NCI-H2029 treated with DMSO at 0.1 percent for 48 hours (cell line): Measurements from ENCODE around the gene TMEM270.
"Not testable (repeated sequence)": the region's sequence is repeated elsewhere in the genome, so short reads cannot be mapped to it uniquely, and the experiment has no call there.

Experiments
- DNase-seq: peaks from one replicate; lab custom pipeline; 2025; lab: John Stamatoyannopoulos, UW

The TMEM270 gene

DNA sequence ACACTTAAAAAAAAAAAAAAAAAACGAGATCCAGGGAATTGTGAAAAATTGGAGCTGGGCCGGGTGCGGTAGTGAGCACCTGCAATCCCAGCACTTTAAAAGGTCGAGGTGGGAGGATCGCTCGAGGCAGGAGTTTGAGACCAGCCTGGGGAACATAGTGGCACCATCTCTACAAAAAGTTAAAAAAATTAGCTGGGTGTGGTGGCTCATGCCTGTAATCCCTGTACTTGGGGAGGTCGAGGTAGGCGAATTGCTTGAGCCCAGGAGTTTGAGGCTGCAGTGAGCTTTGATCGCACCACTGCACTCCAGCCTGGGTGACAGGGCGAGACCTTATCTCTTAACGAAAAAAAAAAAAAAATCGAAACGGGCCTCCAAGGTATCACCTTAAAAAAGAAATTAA lies 28.2 kb upstream of the TMEM270 start:
- no peak for DNase-seq

DNA sequence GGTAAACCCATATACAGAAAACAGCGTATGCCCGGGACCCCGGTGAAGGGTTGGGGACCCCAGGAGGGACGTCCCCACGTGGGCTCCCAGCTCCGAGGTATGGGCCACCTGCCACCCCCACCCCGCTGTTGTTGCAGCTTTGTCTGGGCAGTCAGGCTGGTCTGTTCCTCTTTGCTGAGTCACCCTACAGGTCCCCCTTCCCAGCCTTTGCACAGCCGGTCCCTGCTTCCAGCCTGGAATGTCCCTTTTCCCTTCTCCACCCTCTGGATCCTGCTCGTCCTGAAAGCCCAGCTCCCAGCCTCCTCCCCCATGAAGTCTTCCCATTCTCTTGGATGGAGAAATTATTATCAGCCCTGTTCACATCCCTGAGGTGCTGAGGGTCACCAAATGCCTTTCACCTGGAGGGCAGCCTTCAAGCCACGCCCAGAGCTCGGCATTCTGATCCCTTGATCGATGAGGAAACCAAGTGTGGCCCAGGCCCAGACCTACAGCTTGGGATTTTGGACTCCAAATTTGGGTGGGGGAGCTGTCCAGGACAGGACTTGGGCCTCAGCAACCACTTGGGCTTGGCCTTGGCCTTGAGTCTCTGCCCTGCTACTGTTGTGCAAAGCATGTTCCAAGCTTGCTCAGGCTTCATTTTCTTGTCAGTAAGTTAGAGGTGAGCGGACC lies 27.6 kb upstream of the TMEM270 start:
- no peak for DNase-seq

DNA sequence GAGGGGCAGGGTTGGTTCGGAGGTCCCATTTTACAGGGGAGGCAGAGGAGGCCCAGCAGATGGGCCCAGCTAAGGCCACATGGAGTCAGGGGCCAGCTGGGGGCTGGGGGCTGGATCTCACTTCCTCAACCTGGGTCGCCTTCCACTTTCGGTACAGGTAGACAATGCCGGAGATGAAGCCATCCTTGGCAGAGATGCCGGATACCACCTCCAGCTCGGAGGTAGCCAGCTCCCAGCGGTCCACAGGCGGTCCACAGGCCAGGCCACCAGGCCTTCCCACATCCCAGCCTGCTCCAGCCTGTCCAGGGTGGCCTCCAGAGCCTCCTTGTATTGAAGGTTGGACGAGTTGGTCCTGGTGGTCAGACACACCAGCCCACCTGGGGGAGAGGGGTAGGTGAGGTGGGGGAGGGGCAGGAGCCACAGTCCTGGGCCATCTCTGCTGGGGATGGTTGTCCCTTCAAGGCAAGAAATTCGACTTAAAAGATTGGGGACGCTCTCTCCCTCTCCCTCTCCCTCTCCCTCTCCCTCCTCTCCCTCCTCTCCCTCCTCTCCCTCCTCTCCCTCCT lies 26.2 kb upstream of the TMEM270 start:
- DNase-seq, result no peak

DNA sequence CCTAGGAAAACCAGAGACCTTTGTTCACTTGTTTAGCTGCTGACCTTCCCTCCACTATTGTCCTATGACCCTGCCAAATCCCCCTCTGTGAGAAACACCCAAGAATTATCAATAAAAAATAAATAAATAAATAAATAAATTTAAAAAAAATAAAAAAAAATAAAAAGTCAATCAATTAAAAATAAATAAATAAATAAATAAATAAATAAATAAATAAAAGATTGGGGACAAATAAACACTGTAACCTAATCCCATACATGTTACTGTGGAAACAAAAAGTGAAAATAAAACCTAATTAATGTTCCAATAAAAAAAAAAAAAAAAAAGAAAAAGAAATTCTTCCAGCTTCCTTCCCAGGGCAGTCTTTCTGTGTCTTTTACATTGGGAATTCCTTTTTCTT lies 23.8 kb upstream of the TMEM270 start:
- not testable (repeated sequence) for DNase-seq

DNA sequence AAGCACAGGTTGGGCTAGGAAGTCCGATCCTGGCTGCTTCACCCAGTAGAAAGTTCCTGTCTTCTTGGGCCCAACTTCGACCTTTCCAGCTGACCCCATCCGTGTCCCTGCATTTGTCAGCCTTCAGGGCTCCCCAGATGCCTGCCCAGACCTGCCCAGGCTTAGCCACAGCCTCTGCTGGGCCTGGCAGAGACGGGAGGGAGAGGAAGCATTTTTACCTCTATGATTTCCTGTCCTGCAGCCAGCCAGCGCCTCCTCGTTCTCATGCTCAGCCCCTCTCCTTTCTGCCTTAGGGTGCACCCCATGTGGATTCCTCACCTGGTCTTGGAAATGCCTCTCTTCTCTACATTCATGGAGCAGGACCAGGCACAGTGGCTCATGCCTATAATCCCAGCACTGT lies 22.3 kb upstream of the TMEM270 start:
- no peak for DNase-seq

DNA sequence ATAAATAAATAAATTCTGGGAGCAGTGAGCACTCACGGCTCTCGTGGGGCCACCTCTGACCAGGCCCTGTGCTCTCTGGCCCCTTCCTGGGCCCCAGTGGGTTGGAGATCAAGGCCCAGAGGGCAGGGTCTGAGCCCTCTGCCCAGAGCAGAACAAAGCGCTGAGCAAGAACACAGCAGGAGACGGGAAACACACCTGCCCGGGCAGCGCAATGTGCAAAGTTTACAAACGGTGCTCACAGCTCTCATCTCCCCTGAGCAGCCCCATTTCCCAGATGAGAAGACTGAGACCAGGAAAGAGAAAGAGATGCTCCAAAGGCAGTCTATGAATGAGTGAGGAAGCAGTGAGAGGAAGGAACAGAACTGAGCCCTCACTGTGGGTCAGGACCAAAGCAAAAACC lies 21.7 kb upstream of the TMEM270 start:
- DNase-seq, result no peak

DNA sequence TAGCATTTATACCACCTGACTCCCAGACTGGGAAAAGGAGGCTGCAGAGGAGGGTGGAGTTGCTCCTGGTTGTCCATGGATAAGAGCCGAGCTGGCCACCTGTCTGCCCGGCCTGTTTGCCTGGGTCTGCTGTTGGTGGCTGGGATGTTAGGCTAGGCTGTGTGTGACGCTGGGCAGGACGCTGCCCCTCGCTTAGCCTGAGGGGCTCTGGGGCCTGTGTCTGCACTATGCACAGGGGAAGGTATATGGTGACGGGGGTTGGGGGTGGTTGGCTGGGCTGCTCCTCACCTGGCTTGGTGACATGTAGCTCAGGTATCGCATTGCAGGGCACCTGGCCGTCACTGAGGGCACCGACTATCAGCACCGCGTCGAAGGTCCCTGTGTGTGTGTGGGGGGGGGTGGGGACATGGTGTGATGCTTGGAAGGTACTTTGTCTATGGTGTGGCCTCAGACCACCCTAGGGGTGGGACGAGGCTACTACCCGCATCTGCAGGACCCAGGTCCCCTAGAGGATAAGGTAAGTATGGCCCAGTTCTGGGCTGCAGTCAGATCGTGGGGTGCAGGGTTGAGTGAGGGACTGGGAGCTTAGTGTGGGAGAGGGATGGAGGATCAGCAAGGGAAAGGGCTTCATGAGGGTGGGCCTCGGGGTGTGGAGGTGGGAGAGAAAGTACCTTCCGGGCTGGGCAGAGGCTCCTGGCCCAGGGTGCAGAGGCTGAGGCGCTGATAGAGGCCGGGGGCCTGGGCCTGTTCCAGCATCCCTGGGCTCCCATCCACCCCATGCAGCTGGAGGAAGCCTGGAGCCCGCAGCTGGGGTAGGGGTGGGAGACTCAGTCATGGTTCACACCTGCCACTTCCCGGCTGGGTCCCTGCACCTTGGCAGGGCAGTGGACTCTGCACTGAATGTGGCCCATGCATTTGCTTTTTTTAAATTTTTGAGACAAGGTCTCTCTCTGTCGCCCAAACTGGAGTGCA lies 20.9 kb upstream of the TMEM270 start:
- no peak for DNase-seq

DNA sequence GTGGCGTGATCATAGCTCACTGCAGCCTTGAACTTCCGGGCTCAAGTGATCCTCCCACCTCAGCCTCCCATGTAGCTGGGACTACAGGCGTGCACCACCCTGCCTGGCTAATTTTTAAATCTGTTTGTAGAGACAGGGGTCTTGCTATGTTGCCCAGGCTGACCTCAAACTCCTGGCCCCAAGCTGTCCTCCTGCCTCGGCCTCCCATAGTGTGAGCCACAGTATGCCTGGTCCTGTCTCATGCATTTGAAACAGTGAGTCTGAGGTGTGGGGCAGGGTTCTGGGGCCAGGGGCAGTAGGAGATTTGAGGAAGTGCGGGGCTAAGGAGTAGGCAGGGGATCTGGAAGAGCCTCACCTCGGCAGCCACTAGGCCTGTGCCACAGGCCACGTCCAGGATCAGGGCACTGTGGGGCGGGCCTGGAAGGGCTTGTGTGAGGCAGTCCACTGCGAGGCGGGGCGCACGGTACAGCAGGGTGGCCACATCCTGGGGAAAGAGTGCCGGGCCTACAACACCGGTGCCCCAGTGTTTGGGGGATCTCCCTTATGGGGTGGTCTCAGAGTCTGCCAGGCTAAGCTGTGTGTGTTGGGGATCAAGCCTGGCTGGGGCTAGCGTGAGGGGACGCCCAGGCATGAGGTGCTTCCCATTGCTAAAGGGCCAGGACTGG lies 20.1 kb upstream of the TMEM270 start:
- no peak for DNase-seq

DNA sequence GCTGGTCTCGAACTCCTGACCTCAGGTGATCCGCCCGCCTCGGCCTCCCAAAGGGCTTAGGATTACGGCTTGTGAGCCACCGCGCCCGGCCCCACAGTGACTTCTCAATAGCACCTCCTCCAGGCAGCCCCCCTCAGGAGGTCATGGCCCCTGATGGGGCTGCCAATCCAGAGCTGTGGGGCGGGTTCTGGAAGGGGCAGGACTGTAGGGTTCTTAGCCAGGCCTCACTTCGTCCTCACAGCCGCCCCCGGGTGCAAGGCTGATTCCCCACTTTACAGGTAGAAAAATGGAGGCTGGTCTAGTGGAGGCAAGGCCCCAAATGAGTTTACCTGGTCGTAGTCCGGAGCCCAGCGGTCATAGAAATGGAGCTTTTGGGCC lies 19.3 kb upstream of the TMEM270 start:
- DNase-seq, result no peak

DNA sequence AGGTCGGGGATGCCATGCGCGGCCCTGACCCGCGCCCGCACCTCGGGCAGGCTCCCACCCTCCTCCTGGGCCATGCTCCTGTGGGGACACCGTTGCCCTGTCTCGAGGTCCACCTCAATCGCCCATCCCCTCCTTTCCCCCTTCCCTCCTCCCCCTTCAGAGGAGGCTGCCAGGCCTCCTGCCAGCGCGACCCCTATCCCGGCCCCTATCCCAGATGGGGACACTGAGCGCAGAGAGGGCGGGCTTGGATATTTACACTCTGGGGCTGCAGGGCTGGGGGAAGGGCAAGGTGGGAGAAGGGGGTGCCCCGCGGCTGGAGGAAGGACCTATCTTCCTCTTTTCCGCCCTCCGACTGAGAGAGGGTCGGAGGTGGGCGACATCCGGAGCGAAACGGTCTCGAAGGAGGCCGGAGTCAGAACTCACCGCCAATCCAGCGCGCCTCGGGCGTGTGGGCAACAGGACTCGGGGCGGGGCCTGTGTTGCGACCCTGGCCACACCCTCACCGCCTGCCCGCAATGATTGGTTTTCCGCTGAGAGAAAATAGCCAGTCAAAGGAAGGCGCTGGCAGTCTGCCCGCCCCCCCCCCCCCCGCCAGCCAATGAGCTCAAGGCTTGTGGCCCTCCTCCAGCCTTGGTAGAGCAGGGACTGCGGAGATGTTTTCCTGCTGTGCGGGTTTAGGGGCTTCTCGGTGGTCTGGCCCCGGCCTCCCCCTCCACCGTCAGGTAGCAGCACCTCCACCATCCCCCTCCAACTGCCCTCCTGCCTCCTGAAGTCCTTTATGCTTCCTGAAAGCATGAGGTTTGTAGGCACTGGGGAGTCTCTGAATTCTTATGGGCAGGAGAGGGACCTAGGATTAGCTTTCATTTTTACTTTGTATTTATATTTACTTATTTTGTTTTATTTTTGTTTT lies 18.6 kb upstream of the TMEM270 start, which contains the start of gene METTL27:
Gene METTL27 (minus strand): TSS at position 450 of the 910 bp plus-strand sequence. CDS start 376 bp downstream, at position 74.
- peak; percentile 57 for DNase-seq

DNA sequence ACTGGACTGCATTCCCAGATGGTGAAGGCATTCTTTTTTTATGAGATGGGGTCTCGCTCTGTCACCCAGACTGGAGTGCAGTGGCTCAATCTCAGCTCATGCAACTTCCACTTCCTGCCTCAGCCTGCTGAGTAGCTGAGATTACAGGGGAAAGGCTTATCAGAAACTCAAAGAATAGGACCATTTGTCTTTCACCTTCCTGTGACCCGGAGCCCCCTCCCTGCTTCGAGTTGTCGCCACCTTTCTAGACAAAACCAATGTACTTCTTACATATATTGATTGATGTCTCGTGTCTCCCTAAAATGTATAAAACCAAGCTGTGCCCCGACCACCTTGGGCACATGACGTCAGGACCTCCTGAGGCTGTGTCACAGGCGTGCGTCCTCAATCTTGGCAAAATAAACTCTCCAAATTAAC lies 16.8 kb upstream of the TMEM270 start:
- DNase-seq, result no peak

DNA sequence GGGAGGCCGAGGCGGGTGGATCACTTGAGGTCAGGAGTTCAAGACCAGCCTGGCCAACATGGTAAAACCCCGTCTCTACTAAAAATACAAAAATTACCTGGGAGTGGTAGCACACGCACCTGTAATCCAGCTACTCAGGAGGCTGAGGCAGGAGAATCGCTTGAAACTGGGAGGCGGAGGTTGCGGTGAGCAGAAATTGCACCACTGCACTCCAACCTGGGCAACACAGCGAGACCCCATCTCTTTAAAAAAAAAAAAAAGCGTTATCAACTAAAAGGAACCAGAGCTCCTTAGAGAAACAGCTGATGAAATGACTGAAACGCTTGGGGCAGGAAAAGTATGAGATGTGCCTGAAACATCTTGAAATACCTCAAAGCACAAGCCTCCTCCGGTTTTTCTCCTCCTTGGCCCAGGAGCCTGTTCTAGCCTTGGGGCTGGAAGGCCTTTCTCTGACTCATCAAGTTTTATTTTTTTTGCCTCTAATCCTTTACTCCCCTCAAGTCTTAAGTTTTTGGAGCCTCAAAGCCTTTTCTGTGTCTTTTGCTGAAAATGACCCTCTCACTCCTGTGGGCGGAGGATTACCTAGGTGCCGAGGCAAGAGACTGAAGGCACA lies 16.0 kb upstream of the TMEM270 start:
- DNase-seq, result no peak

DNA sequence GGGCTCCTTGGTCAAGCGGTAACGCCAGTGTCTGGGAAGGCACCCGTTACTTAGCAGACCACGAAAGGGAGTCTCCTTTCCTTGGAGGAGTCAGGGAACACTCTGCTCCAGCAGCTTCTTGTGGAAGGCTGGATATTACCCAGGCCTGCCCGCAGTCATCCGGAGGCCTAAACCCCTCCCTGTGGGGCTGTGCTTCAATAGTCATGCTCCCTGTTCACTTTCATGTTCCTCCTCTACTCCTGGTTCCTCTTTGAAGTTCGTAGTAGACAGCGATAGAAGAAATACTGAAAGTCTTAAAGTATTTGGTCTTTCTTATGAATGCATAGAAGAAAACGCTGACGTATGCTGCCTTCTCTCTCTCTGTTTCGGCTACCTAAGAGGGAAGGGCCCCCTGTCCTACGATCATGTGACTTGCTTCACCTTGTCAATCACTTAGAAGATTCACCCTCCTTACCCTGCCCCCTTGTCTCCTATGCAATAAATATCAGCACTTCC lies 15.2 kb upstream of the TMEM270 start:
- DNase-seq, result not testable (repeated sequence)

DNA sequence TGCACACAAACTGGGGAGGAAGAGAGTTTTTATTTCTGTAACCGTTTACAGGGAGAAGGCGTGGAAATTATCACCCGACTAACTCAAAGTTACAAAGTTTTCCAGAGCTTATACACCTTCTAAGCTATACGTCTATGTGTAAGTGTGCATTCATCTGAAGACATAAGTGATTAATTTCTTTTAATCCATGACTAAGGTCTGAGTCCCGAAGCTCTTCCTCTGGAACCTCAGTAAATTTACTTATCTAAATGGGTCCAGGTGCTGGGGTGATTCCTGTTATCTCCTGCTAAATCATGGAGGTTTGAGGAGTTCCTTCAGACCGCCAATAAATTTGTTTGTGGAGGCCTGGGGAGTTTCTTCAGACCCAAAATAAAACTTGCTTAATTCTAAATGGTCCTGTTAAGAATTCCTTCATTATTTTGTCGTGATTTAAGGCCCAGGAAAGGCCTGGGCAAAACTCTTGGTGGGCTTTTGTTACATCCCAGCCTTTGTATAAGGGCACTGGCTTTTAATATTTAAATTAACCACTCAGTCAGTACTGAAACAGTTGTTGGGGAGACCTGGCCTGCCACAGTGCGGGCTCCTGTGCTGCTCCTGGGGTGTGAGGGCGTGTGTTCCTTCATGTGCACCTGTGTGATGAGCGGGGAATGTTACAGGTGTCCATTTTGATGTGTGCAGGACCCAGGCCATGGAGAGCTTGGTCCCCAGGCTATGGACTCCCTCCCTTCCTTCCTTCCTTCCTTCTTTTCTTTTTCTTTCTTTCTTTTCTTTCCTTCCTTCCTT lies 12.8 kb upstream of the TMEM270 start:
- no peak for DNase-seq

DNA sequence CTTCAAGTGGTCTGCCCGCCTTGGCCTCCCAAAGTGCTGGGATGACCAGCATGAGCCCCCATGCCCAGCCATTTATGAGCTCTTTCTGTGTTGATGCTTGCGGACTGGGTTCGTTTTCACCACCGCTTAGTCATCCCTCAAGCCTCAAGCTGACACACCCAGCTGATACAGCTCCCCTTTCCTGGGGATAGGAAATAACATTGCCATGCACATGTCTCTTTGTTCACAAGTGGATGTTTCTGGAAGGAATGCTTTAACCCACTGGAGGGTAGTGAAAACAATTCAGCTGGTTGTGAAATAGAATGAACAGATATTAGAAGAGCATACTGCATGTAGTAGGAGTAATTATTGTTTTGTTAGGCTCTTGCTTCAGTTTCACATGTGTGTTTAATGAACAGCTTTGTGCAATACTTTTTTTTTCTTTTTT lies 10.2 kb upstream of the TMEM270 start:
- DNase-seq, result no peak

DNA sequence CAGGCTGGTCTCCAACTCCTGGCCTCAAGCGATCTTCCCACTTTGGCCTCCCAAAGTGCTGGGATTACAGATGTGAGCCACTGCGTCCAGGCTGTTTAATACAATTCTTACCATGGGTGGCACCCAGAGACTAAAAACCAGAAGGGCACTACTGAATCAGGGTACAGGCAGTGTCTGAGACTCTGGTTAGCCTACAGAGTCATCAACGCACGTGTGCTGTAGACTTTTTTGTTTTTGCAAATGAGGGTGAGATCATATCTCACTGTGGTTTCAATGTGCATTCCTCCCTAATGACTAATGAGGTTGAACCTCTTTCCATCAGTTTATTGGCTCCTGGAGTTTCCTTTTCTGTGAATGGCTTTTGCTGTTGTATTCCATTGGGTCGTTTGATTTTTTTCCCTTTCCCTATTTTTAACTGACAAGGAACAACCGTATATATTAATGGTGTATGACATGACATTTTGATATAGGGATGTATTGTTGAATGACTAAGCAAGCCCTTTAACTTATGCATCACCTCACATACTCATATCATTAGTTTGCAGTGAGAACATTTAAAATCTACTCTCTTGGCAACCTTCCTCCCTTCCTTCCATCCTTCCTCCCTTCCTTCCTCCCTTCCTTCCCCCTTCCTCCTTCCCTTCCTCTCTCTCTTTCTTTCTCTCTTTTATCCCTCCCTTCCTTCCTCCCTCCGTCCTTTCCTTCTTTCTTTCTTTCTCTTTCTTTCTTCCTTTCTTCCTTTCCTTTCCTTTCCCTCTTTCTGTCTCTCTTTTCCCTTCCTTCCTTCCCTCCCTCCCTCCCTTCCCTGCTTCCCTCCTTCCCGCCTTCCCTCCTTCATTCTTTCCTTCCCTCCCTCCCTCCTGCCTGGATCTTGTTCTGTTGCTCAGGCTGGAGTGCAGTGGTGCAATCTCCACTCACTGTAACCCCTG lies 9.3 kb upstream of the TMEM270 start:
- DNase-seq, result no peak

DNA sequence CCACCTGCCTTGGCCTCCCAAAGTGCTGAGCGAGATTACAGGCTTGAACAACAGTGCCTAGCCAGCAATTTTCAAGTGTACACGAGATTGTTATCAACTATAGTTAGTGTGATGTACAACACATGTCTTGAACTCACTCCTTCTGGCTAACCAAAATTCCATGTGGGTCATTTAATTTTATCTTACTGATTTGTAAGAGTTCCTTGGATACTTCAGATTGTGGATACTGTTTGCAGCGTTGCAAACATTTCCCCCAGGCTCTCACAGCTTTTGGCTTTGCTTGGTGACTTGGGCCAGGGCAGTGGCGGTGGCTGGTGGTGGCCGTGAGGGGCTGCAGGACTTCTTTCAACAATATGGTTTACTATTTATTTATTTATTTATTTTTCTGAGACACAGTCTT lies 8.5 kb upstream of the TMEM270 start:
- DNase-seq, result no peak

DNA sequence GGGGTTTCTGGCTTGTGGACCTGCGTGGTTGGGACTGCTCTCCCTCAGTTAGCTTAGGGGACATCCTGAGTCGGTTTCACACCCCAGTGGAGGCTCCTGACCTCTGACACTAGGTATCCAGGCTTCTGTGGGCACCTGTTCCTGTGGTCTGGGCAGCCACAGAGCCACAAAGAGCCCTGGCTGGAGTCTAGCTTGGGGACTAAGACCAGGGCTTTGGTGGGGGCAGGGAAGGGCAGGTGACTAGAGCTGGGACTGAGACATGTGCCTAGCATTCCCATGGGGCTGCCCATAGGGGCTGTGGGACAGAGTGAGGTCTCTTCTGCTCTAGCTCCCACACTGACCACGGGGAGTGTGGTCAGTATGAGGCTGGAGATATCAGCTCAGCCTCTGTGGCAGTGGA lies 4.0 kb upstream of the TMEM270 start:
- DNase-seq, result no peak

DNA sequence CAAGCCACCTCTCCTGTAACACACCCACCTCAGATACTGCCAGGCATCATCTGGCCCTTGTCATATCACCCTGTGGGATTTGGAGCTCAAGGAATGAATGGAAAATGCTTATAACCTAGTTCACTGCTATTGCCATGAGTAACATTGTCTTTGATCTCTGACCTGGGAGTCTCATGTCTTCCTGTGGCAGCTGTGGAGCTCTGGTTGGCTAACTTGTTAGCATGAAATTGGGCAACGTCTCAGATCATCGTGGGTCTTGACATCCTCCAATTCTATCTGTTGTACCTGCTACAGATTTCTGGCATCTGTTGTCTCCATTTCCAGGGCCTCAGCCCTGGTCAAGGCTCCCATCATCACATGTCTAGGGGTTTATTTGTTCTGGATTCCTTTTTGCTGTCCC lies 2.2 kb upstream of the TMEM270 start:
- no peak for DNase-seq
